ENCODE results near the gene USP31.

DNA sequence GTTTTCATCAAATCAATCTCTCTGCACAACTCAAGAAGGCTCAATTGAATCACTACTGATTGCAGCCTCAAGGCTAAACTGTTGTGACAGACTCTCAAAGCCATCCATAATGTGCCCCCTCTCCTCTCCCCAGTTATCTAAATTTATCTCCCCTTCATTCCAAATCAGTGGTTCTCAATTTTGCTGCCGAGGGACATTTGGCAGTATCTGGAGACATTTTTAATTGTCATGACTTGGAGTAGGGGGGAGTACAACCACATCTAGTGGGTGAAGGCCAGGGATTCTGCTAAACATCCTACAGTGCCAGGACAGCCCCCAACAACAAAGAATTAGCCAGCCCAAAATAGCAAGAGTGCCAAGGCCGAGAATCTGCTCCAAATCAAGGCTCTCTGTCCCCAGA, 9.1 kb downstream of the USP31 start:
- TF ChIP-seq, protein P1, sequence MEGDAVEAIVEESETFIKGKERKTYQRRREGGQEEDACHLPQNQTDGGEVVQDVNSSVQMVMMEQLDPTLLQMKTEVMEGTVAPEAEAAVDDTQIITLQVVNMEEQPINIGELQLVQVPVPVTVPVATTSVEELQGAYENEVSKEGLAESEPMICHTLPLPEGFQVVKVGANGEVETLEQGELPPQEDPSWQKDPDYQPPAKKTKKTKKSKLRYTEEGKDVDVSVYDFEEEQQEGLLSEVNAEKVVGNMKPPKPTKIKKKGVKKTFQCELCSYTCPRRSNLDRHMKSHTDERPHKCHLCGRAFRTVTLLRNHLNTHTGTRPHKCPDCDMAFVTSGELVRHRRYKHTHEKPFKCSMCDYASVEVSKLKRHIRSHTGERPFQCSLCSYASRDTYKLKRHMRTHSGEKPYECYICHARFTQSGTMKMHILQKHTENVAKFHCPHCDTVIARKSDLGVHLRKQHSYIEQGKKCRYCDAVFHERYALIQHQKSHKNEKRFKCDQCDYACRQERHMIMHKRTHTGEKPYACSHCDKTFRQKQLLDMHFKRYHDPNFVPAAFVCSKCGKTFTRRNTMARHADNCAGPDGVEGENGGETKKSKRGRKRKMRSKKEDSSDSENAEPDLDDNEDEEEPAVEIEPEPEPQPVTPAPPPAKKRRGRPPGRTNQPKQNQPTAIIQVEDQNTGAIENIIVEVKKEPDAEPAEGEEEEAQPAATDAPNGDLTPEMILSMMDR (IDR thresholded peaks at IDR 0.05) = no peak
- TF ChIP-seq POLR2A (IDR thresholded peaks at IDR 0.05) = no peak
